NT2/D1 (cell line): ENCODE measurements around the gene ABHD12.

Experiments used
- DNase-seq: peaks from one replicate; pipeline ENCODE4 v3.0.0-alpha.2; 2011; ENCODE audit warnings: low read depth, low spot score
- H3K27me3 ChIP-seq: 2 replicates; pipeline ENCODE4 v1.6.0; 2011; ENCODE audit warnings: mild to moderate bottlenecking; ENCODE audit not compliant: insufficient read length, insufficient read depth
- H3K36me3 ChIP-seq: 2 replicates; pipeline ENCODE4 v1.6.1; 2011; ENCODE audit warnings: mild to moderate bottlenecking, low read length, mixed read lengths; ENCODE audit not compliant: insufficient read depth, insufficient read length
- H3K4me1 ChIP-seq: 2 replicates; pipeline ENCODE4 v1.5.1; 2011; ENCODE audit not compliant: insufficient read depth, insufficient read length
- H3K4me3 ChIP-seq: 2 replicates; pipeline ENCODE4 v1.5.1; 2011; ENCODE audit warnings: low read depth; ENCODE audit not compliant: insufficient read length
- H3K9ac ChIP-seq: 2 replicates; pipeline ENCODE4 v1.6.0; 2011; ENCODE audit warnings: low read depth; ENCODE audit not compliant: insufficient read length
- H3K9me3 ChIP-seq: 2 replicates; pipeline ENCODE4 v1.5.1; 2011; ENCODE audit warnings: mild to moderate bottlenecking, low read length; ENCODE audit not compliant: insufficient read depth
- SUZ12 ChIP-seq: IDR thresholded peaks from 2 replicates; pipeline ENCODE4 v1.6.1; 2011; ENCODE audit not compliant: insufficient read length, insufficient read depth; ENCODE audit errors: extremely low read depth
- YY1 ChIP-seq: IDR thresholded peaks from 2 replicates; pipeline ENCODE4 v1.6.1; 2011; ENCODE audit not compliant: insufficient read length, insufficient read depth
- ZNF274 ChIP-seq: IDR thresholded peaks from 2 replicates; pipeline ENCODE4 v1.6.1; 2011; ENCODE audit warnings: mild to moderate bottlenecking, low read depth, low read length

The ABHD12 gene

DNA sequence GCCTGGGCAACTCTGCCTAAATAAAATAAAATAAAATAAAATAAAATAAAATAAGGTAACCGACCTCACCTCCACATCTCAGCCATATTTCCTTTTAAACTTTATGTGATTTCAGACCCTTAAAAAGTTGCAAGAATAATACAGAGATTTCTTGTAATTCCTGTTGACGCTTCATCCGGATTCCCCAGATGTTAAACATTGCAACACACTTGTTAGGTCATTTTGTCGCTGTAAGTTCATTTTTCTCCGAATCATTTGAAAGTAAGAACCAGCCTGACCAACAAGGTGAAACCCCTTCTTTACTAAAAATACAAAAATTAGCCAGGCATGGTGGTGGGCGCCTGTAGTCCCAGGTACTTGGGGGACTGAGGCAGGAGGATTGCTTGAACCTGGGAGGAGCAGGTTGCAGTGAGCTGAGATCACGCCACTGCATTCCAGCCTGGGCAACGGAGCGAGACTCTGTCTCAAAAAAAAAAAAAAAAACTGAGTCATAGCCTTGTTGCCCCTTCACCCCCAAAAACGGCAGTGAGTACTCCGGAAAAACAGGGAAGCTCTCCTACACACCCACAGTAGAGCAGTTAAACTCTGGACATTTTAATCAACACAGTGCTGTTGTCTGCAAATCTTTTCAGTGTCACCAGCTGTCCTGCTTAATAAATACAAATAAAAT lies 136.9 kb downstream of the ABHD12 start:
- Histone ChIP-seq H3K9ac (no peak overlapping the region), H3K9me3 (no peaks in the 10 kb centered on the region), H3K36me3 (peaks cover 49% of the 10 kb centered on the region), H3K4me1 (peaks cover 3% of the 10 kb centered on the region), H3K27me3 (no peaks in the 10 kb centered on the region), H3K4me3 (no peak overlapping the region)
- TF ChIP-seq SUZ12 (no peak), ZNF274 (no peak), YY1 (no peak)
- DNase-seq: no peak

DNA sequence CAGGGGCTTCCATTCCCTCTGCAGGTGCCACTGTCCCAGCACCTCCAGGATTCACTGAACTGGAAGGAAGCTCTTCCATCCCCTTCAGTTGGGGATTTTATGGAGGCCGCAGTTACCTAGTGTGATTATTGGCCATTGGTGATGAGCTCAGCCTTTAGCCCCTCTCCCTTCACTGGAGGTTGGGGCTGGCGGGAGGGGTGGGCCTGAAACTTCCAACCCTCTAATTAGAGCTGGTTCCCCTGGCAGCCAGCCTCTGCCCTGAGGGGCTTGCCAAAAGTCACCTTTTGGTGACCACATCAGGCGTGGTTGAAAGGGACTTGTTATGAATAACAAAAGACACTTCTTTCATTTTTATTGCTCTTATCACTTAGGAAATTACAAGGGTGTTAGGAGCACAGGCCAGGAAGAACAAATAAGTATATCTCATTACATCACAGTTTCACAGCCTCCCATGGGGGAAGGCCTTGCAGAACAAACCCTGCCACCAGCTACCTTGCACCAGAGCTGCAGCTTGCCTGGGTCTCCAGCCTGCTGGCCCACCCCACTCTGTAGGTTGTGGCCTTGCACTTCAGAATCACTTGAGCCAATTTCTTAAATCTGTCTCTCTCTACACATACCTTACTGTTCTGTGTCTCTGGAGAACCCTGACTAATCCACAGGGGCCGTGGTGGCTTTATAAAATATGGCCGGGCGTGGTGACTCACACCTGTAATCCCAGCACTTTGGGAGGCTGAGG lies 137.8 kb downstream of the ABHD12 start:
- TF ChIP-seq SUZ12 (no peak), ZNF274 (no peak), YY1 (no peak)
- H3K4me3 ChIP-seq: no peak overlapping the region
- DNase-seq: no peak
- no peaks in the 10 kb centered on the region for H3K9me3 ChIP-seq
- no peaks in the 10 kb centered on the region for H3K27me3 ChIP-seq
- peaks cover 3% of the 10 kb centered on the region for H3K4me1 ChIP-seq
- peaks cover 41% of the 10 kb centered on the region for H3K36me3 ChIP-seq
- no peak overlapping the region for H3K9ac ChIP-seq

DNA sequence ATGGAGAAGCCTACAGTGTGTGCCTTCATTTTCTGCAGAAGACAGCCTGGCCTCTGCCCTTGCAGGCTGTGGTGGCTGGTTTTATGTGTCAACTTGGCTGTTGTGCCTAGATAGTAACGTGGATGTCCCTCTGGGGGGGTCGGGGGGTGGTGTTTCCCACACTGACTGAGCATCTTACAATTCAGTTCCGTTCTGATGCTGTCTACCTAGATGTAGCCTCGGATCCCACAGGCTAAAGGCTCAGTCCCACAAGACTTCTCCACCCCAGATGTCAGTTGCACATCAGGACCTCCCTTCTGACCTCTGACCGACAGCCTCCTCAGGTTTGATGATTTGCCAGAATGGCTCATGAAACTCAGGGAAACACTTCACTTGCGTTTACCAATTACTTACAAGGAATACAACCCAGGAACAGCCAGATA lies 138.4 kb downstream of the ABHD12 start:
- H3K36me3 ChIP-seq: peaks cover 38% of the 10 kb centered on the region
- H3K9ac ChIP-seq: no peak overlapping the region
- H3K4me1 ChIP-seq: peaks cover 3% of the 10 kb centered on the region

DNA sequence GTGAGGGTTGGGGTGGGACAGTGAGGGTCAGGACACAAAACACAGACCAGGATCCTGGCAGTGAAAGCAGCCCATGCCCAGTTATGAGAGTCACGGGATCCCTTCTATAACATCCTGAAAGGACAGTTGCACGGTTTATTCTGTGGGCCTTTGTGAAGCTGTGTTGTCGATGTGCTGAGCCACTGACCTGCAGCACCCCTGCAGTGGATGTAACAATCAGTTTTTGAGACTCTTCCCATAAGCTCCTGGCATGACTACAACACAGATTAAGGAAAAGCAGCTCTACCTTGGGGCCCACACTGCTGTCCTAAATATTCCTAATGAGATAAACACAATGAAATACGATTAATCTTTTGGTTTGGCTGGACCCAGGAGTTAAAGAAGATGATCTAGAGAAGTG lies 139.1 kb downstream of the ABHD12 start:
- H3K9ac ChIP-seq: peak overlapping the region; percentile 27
- H3K4me1 ChIP-seq: peaks cover 3% of the 10 kb centered on the region
- no peak for DNase-seq
- peaks cover 32% of the 10 kb centered on the region for H3K36me3 ChIP-seq
- no peak for TF ChIP-seq ZNF274
- TF ChIP-seq SUZ12: no peak
- TF ChIP-seq YY1: no peak
- peaks cover under 1% of the 10 kb centered on the region for H3K27me3 ChIP-seq
- no peak overlapping the region for H3K4me3 ChIP-seq
- no peaks in the 10 kb centered on the region for H3K9me3 ChIP-seq

More for the DNA sequence above, 138.4 kb downstream of the ABHD12 start:
- Histone ChIP-seq H3K27me3 (no peaks in the 10 kb centered on the region), H3K9me3 (no peaks in the 10 kb centered on the region), H3K4me3 (no peak overlapping the region)
- TF ChIP-seq SUZ12 (no peak), ZNF274 (no peak), YY1 (no peak)
- DNase-seq: no peak

DNA sequence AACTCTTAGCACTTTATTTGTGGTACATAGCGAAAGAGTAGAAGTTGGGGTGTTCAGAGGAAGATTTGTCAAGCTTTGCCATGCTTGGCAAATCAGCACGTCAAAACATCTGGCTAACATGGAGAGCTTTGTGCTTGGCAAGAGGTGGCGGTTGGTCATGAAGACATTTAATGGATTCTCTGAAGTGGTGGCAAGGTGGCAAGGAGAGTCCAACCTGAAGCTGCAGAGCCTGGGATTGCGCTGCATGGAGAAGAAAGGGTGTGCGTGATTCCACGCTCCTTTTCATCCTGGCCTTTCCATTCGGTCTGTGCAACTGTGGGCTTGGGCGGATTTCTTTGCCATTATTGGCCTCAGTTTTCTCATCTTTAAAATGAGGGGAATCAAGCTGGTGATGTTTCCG lies 139.6 kb downstream of the ABHD12 start:
- Histone ChIP-seq H3K9me3 (no peaks in the 10 kb centered on the region), H3K4me3 (no peak overlapping the region), H3K4me1 (peaks cover 3% of the 10 kb centered on the region), H3K9ac (no peak overlapping the region), H3K36me3 (peaks cover 32% of the 10 kb centered on the region), H3K27me3 (peaks cover 6% of the 10 kb centered on the region)
- TF ChIP-seq YY1 (no peak), SUZ12 (no peak), ZNF274 (no peak)
- no peak for DNase-seq

DNA sequence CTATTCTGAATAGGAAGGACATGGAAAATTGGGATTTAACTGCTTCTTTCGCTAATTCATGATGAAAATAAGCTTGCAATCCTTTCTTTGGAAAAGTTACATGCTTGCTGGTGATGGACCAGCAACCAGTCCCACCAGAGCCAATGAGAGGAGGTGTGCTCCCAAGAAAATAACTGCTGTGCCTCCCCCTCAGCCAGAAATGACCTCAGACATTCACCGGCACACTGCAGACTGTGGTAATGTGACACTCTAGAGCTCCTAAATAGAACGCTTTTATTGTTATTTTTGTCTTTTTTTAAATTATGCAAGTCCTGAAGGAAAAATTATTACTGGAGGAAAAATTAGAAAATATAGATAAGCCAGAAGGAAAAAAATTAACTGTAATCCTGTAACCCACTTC lies 140.1 kb downstream of the ABHD12 start:
- H3K36me3 ChIP-seq: peaks cover 32% of the 10 kb centered on the region
- no peak for DNase-seq
- peaks cover 3% of the 10 kb centered on the region for H3K4me1 ChIP-seq
- H3K27me3 ChIP-seq: peaks cover 8% of the 10 kb centered on the region
- no peak for TF ChIP-seq SUZ12
- no peak for TF ChIP-seq YY1
- no peaks in the 10 kb centered on the region for H3K9me3 ChIP-seq
- H3K9ac ChIP-seq: no peak overlapping the region
- H3K4me3 ChIP-seq: no peak overlapping the region
